Measurements from ENCODE around the gene C19orf38.
"Not testable (repeated sequence)": the region's sequence is repeated elsewhere in the genome, so short reads cannot be mapped to it uniquely, and the experiment has no call there.

The C19orf38 gene

DNA sequence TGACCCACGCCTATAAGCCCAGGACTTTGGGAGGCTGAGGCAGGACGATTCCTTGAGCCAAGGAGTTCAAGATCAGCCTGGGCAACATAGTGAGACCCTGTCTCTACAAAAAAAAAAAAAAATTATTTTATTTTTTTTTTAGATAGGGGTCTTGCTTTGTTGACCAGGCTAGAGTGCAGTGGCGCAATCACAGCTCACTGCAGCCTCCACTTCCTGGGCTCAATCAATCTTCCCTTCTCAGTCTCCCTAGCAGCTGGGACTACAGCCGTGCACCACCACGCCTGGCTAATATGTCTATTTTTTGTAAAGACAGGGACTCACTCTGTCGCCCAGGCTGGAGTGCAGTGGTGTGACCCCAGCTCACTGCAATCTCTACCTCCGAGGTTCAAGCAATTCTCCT, 4.7 kb downstream of the C19orf38 start:
- DNase-seq: no peak

DNA sequence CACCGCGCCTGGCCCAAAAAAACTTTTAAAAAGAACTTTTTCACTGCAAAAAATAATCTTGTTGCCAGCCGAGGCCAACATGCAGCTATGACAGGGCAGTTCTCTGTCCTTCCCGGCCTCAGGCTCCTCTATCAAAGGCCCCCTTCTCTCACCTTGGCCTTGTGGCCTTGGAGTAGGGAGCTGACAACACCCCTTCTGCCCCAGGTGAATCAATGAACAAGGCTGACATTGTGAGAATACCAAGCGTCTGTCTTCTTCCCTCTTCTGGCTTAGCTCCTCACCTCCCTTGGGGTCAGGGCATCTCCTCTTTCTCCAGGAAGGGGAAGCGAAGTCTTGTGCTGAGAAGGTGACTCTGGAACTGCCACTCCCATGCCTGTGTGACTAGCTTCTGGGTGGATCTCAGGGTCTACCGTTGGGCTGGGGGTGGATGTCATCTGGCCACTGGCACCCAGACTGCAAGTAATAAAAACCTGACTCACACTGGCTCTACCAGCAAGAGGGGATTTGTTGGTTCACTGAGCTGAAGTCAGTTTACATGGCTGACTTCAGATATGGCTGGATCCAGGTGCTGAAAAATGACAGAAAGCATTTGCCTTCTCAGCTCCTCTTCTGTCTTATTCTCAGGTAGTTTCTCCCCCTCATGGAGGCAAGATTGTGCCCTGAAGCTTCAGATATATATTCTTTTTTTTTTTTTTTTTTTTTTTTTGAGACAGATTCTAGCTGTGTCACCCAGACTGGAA, 6.3 kb downstream of the C19orf38 start:
- DNase-seq: no peak

DNA sequence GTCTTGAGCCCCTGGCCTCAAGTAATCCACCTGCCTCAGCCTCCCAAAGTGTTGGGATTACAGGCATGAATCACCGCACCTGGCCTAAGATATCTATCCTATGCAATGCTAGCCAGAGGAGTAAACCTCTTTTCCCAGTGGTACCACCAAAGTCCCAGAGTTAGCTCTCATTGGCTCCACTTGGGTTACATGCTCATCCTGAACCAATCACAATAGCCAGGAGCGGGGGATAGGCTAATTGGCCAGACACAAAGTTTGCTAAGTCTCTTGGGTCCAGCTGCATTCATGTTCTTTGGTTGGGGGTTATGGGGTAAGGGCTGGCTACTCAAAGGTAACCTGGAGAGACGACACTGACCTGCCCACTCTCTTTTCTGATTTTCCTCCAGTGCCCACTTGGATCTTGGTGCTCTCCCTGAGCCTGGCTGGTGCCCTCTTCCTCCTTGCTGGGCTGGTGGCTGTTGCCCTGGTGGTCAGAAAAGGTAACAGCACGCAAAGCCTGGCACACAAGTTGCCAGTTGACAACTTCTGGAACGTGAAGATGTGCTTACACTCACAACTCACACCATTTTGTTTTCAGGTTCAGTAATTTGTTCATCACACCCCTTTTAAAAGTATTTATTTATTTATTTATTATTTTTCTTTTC, 7.8 kb downstream of the C19orf38 start:
- DNase-seq: peak; percentile 46

DNA sequence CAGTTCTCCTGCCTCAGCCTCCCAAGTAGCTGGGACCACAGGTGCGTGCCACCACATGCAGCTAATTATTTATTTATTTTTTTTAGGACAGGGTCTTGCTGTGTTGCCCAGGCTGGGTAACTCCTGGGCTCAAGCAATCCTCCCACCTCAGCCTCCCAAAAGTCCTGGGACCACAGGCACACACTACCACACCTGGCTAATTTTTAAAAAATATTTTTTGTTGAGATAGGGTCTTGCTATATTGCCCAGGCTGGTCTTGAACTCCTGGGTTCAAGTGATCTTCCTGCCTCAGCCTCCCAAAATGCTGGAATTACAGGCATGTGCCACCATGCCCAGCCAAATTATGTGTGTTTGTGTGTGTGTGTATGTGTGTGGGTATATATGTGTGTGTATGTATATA, 8.7 kb downstream of the C19orf38 start:
- not testable (repeated sequence) for DNase-seq

DNA sequence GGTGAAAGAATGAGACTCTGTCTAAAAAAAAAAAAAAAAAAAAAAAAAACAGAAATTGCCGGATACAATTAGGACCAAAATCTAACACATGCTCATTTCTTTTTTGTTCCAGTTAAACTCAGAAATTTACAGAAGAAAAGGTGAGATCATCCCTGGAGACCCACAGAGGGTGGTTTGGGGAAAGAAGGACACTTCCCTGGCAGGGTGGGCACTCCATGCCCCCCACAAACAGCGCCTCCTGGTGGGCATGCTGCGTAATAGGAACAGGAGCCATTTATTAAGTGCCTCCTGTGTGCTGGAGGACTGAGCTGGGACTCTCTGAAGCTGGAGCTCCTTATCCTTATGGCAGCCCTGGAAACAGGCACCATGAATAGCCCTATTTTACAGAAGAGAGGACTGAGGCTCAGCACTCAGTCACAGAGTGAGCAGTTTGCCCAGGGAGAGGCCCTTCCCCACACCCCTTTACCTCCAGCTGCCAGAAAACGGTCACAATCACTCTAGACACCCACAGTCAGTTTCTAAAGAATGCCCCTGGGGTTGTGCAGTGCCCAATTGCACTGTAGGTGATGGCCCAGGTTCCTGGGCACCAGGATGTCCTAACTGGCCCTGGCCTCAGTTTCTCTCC, 10.1 kb downstream of the C19orf38 start:
- peak; percentile 43 for DNase-seq

DNA sequence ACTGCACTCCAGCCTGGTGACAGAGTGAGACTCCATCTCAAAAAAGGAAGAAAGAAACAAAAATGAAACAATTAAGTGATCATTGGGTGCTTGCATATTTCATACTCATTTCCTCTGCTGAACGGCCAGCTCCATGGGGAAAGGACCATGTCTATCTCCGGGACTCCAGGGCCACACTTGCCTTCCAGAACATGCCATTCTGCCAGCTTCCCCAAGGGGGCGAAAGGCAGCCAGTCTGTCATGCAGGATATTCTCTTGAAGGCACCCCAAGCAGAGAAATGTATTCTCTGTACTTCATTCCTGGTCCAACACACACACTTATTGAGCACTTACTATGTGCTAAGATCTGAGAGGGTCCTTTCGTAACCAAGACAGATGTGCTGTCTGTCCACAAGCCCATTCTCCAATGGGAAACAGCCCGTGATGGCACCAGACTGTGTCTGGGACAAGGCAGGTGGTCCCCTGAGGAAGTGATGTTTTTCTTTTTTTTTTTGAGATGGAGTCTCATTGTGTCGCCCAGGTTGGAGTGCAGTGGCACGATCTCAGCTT, 13.0 kb downstream of the C19orf38 start:
- DNase-seq: peak; percentile 49

DNA sequence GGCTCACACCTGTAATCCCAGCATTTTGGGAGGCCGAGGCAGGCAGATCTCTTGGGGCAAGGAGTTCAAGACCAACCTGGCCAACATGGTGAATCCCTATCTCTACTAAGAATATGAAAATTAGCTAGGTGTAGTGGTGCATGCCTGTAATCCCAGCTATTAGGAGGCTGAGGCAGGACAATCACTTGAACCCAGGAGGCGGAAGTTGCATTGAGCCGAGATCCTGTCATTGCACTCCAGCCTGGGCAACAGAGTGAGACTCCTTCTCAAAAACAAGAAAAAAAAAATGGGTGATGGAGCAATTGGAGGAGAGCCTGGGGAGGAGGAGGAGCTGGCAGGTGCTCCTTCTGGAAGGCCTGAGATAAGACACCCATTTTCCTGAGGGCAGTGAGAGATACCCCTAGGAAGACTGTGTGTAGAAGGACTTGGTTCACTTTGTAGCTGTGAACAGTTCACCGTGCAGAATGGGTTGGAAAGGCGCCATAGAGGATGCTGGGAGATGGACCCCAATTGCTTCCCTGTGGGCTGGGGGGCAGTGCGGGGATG, 14.4 kb downstream of the C19orf38 start:
- no peak for DNase-seq

DNA sequence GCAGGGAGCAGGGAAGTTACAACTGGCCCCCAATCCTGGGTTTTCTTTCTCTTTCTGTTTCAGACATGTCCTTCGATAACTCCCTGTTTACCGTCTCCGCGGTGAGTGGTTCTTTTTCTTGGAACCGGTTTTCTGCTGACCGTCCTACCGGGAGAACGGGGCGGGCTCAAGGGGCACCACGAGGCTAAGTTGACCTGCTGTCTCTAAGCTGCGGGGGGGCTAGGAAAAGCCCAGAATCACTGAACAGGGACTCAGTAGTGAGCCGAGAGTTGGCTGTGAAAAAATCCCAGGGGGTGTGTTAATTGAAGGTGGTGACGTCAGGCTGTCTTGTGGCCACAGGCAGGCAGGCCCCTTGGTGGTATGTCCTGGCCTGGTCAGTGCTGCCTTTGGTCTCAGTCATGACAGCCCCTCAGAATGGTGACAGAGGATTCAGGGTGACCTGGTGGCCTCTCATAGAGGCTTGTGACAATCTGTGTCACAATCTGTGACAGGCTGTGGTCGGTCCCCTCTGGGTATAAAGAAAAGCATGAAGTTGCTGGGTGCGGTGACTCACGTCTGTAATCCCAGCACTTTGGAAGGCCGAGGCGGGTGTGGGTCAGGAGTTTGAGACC, 15.0 kb downstream of the C19orf38 start:
- no peak for DNase-seq

DNA sequence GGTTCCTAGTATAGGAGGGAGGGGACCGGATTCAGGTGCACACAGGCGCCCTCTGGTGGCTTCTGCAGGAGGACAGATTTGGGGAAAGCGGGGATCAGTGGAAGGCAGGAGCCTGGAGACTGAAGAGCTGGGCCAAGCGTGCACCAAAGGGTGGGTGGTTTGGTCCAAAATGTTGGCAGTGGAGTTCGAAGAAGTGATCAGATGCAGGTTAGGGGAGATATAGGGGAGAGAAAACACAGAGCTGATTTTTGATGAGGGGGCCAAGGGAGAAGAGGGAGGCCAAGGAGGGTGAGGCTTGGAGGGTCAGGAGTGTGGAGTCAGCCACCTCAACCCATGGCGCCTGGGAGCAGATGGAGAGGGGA, 16.3 kb downstream of the C19orf38 start:
- peak; percentile 82 for DNase-seq

DNA sequence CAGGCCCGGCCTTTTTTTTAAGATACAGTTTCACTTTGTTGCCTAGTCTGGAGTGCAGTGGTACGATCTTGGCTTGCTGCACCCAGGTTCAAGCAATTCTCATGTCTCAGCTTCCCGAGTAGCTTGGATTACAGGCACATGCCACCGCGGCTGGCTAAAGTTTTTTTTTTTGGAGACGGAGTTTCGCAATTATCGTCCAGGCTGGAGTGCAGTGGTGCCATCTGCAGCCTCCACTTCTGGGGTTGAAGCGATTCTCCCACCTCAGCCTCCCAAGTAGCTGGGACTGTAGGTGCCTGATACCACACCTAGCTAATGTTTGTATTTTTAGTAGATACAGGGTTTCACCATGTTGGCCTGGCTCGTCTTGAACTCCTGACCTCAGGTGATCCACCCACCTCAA, 18.3 kb downstream of the C19orf38 start:
- DNase-seq: no peak

DNA sequence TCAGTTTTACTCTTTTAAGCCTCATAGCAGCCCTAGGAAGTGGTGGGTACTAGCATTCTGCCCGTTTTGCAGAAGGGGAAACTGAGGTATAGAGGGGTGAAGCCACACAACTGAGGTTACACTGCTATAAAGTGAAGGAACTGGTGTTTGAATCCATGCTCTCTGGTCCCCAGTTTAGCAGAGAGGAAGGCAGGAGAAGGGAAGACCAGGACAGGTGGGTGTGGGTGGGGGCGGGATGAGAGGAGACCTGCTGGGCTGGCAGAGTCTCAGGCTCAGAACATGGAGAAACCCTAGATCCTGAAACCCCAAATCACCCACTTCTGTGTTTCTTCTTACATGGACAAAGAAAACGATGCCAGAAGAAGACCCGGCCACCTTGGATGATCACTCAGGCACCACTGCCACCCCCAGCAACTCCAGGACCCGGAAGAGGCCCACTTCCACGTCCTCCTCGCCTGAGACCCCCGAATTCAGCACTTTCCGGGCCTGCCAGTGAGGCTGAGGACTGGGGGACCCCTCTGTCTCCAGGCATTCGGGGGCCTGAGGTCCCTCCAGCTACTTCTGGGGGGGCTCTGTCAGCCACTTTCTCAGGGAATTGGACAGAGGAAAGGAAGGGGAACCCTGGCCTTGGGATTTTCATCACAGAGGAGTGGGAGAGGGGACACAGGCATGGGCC, 20.8 kb downstream of the C19orf38 start:
- no peak for DNase-seq

DNA sequence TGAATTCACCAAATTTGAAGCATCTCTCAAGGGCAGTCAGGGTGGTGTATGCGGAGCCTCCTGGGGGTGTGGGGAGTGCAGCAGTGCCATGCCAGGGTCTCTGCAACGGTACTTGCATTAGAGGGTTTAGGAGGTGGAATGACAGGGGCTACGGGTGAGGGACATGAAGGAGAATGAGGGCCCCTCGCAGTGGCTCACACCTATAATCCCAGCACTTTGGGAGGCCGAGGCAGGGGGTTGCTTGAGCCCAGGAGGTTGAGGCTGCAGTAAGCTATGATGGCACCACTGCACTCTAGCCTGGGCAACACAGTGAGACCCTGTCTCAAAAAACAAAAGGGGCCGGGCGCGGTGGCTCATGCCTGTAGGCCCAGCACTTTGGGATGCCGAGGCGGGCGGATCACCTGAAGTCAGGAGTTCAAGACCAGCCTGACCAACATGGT, 21.7 kb downstream of the C19orf38 start:
- DNase-seq: not testable (repeated sequence)

DNA sequence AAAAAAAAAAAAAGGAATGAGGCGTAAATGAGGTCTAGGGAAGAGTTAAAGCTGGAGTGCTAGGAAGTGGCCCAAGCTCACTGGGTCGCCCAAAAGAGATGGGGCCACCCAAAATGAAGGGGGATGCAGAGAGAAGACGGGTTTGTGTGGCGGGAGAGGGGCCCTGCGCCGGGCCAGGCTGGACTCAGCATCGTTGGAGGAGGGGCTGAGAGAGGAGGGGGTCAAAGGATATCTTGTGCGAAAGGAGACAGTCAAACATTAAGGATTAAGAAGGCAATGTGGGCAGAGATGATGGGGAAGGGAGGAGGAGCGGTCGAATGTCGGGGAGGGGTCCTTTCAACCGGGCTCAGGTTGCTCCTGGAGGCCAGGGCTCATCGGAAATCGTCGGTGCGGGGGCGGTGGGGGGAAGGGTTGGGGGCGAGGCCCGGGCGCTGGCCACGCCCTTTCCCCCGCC, 22.3 kb downstream of the C19orf38 start:
- no peak for DNase-seq

DNA sequence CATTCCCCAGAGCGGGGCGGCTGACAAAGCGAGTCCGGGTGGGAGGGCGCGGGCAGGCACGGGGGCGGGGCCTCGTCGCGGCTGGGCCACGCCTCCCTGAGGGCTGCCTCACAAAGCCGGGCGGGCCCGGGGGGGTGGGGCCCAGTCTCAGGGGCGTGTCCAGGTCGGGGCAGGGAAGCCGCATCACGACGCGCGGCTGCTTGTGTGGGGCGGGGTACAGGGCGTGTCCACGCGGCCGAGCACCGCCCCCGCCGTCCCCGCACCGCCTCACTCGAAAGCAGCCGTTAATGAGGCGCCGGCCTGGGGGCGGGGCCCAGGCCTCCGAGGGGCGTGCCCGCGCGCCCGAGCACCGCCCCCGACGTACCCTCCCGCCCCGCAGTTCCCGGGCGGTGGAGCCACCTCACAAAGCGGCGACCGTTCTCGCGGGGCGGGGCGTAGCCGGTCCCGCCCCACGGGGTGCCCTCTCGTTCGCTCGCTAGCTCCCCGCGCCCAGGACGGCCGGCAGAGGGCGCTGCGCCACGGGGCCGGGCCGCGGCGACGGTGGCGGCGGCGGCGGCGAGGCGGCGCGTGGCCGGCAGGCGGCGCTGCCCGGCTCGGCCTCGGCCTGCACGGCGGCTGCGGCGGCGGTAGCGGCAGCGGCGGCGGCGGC, 22.9 kb downstream of the C19orf38 start, which contains the start of gene CARM1:
CARM1 (plus strand) TSS at position 599 of the 649 bp plus-strand sequence. CDS start 150 bp downstream, outside the sequence.
- DNase-seq: peak; percentile 99

DNA sequence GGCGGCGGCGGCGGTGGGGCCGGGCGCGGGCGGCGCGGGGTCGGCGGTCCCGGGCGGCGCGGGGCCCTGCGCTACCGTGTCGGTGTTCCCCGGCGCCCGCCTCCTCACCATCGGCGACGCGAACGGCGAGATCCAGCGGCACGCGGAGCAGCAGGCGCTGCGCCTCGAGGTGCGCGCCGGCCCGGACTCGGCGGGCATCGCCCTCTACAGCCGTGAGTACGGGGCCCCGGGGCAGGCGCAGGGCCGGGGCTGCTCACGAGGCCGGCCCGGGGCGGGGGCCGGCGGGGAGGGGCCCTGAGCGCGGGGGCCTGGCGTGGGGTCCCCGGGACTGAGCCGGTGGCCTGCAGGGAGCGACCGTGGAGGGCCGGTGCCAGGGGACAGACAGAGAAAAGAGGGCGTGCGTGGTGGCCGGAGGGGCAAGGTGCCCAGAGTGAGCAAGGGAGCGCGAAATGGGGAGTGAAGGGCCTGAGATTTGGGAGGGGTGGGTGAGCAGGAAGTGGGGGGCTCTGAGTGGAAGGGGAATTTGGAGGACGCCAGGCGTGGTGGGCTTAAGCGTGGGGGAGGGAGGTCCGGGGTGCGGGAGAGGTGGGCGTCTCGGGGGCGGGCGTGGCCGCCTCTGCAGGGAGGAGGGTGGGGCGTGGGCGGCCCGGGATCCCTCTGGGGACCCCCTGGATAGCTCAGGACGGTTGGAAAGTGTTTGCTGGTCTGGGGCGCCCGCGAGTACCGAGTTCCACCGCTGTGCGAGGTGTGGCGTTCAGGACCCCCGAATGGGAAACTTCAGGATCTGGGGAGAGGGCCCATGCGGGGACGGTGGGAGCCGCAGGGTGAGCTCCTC, 23.7 kb downstream of the C19orf38 start:
- peak; percentile 12 for DNase-seq

DNA sequence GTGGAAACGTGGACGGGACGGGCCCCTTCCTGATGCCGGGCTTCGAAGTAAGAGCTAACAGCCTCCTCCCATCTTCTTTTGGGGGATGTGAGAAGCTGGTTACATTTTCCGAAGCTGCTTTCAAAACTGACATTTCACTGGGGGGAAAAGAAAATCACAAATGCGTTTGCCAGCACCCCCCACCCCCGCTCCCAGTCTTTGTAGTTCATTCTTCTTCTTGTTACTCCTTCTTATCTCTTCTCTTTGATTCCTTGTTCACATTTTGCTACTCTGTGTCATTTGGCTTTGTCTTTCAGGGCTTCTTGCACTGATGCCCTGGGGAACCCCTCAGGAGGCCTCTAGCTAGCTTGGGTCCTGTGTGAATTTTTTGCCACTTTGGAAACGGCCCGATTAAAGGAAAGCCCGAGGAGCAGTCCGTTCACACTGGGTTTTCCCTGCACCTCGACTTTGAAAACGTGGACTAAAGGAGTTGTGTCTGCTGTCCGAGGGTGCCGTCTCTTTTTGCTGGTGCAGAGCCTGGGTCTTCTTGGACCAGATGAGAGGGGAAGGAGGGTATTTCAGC, 24.4 kb downstream of the C19orf38 start:
- no peak for DNase-seq

DNA sequence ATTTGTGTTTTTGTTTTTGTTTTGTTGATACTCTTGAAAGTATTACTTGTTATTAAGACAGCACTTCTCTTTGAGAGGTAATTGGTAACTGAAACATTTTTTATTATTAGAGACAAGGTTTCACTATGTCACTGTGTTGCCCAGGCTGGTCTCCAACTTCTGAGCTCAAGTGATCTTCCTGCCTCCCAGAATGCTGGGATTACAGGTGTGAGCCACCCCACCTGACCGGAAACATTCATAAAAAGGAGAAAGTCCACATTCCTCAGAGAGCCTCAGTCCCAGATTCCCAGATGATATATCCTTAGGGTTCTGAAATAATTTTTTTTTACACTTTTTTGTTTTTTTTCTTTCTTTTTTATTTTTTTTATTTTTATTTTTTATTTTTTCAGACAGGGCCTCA, 25.8 kb downstream of the C19orf38 start:
- DNase-seq: no peak

DNA sequence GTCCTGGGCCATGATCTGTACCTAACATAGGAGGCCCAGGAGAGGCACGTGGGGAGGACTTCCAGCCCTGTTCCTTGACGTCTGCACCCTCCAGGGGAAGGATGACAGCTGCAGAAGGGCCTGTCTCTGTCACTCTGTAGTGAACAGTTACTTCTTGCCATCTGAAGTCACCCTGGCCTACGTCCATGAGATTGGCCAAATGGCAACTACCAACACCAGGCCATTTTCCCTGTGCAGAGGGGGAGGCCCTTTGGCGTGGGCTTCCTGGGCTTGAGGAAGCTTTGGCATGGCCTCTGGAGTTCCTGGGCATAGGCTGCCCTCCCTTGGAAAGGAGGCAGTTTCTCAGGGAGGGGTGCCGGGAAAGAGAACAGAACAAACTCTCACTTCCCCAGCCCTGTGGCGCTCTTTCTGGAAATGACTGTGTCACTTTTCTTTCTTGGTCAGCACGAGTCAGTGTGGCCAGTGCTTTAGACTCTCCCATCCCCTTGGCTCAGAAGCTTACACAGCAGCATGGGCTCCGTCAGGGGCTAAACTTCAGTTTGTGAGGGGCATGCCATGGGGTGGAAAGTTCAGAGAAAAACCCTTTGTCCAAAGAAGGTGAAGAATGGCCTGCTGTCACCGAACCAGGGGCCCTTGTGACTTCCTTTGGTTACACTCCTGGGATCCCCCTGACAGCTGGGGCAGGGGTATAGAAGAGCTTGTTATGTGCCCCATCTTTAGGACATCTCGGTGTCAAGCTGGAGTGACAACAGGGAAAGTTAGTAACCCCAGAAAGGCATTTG, 28.4 kb downstream of the C19orf38 start:
- DNase-seq: no peak

DNA sequence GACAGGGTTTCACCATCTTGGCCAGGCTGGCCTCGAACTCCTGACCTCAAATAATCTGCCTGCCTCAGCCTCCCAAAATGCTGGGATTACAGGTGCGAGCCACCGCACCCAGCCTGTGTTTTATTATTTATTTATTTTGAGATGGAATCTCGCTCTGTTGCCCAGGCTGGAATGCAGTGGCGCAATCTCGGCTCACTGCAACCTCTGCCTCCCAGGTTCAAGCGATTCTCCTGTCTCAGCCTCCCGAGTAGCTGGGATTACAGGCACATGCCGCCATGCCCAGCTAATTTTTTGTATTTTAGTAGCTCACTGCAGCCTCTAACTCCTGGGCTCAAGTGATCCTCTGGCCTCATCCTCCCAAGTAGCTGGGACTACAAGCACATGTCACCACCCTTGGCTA, 29.4 kb downstream of the C19orf38 start:
- not testable (repeated sequence) for DNase-seq

DNA sequence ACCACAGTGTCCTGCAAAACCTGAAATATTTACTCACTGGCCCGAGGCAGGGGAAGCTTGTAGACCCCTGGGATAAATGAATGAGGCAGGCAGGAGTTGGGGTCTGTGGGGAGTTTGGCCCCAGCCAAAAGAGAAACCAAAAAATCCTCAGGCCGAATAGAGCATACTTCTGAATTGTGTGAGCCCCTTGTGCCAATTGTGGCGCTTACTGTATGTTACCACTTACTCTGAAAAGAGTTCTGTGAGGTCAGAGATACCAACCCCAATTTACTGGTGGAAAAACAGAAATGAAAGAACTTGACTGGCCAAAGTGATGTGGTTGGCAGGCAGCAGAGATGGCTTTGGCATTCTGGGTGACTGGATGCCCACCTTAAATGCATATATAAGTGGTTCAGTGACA, 30.0 kb downstream of the C19orf38 start:
- no peak for DNase-seq
